Measurements from ENCODE around the gene PTCH1.

- TF ChIP-seq POLR2A (IDR thresholded peaks at IDR 0.05) (no peak), CTCF (IDR thresholded peaks at IDR 0.05) (no peak)
Measured at GRCh38 chr9:95478335-95478734, 38.4 kb downstream of the PTCH1 start.
